GM19328 (cell line): ENCODE measurements around the gene SBK1.

ENCODE experiments used
- ATAC-seq: cut with Tn5 transposase; IDR thresholded peaks from one replicate; pipeline ENCODE4 v1.9.1; 2021; ENCODE audit warnings: mild to moderate bottlenecking, moderate library complexity; ENCODE audit not compliant: unreplicated experiment

SBK1 gene

GRCh38 chr16:28280881-28281836 is 11.2 kb upstream of the SBK1 start:
- no peak for ATAC-seq

GRCh38 chr16:28282045-28282444 is 10.3 kb upstream of the SBK1 start:
- no peak for ATAC-seq

- no peak for ATAC-seq
These were observed 9.2 kb upstream of the SBK1 start for GRCh38 chr16:28283173-28283572.

GRCh38 chr16:28283798-28284577 is 8.3 kb upstream of the SBK1 start:
- ATAC-seq = no peak

GRCh38 chr16:28285649-28286048 is 6.7 kb upstream of the SBK1 start:
- ATAC-seq = no peak

- ATAC-seq = no peak
These were observed 4.2 kb upstream of the SBK1 start for GRCh38 chr16:28288114-28288513.

- ATAC-seq = no peak
These were observed 3.3 kb upstream of the SBK1 start for GRCh38 chr16:28289048-28289447.

- no peak for ATAC-seq
These were observed 2.1 kb upstream of the SBK1 start for GRCh38 chr16:28289939-28290858.

- no peak for ATAC-seq
These were observed 1.5 kb upstream of the SBK1 start for GRCh38 chr16:28290859-28291254.

GRCh38 chr16:28292731-28293600 is 641 bp downstream of the SBK1 start:
- ATAC-seq = no peak

GRCh38 chr16:28293601-28293960 is 1.3 kb downstream of the SBK1 start:
- ATAC-seq = no peak

- no peak for ATAC-seq
These were observed 1.9 kb downstream of the SBK1 start for GRCh38 chr16:28294201-28294600.

GRCh38 chr16:28295276-28295675 is 3.0 kb downstream of the SBK1 start:
- ATAC-seq = no peak

- no peak for ATAC-seq
These were observed 5.0 kb downstream of the SBK1 start for GRCh38 chr16:28297308-28297707.

- ATAC-seq = no peak
These were observed 5.6 kb downstream of the SBK1 start for GRCh38 chr16:28297784-28298510.

GRCh38 chr16:28298511-28298878 is 6.2 kb downstream of the SBK1 start:
- ATAC-seq = no peak

- no peak for ATAC-seq
These were observed 8.0 kb downstream of the SBK1 start for GRCh38 chr16:28300327-28300726.

GRCh38 chr16:28301154-28301553 is 8.8 kb downstream of the SBK1 start:
- ATAC-seq = no peak

- no peak for ATAC-seq
These were observed 9.3 kb downstream of the SBK1 start for GRCh38 chr16:28301620-28302019.
